Measurements from ENCODE around the gene PLXNB3. TPM values are rescaled to one million over a fixed set of nuclear protein-coding genes. Genes with fewer than 3 reads are reported as not detected.

PLXNB3 gene
- polyA plus RNA-seq, 3 donors: 1.0 to 2.0 (median 1.2) TPM

DNA sequence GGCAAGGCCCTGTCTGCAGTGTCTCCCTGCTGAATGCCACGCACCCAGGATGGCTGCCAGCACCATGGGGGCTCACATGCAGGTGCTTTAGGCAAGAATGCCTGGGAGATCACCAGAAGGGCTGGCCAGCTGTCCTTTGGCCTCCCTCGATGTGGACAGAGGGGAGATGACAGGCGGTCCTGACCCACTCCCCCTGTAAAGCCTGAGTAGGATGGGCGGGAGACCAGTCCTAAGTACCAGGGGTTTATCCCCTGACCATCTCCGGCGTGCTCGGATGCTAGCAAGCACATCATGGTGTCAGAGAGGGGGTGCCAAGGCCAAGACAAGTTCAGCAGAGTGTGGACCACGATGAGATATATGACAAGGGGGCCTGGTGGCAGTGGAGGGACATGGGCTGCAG lies 61.0 kb downstream of the PLXNB3 start:
- DNase-seq (ENCODE audit: extremely low read depth in 1 of 11, low read depth in 9 of 11, low spot score in 4 of 11): no peak

Other genes starting within 250 kb of the PLXNB3 start
- under 1 TPM; 0.17 to 0.32 (median 0.24) TPM for gene ATP2B3, start 246.6 kb upstream of the PLXNB3 start, polyA plus RNA-seq (ENCODE audit: insufficient read length in 3 of 3)
- gene CCNQ, start 165.1 kb upstream of the PLXNB3 start, polyA plus RNA-seq (ENCODE audit: insufficient read length in 3 of 3): 10 to 100 TPM; 15.6 to 19.5 (median 17.0) TPM
- gene DUSP9, start 117.0 kb upstream of the PLXNB3 start, polyA plus RNA-seq (ENCODE audit: insufficient read length in 3 of 3): 10 to 100 TPM; 38.3 to 51.9 (median 46.8) TPM
- gene PNCK, start 90.4 kb upstream of the PLXNB3 start, polyA plus RNA-seq (ENCODE audit: insufficient read length in 3 of 3): 10 to 100 TPM in 1 of 3 donors, 1 to 10 TPM in 2; 7.6 to 13.9 (median 8.4) TPM
- gene SLC6A8, start 76.3 kb upstream of the PLXNB3 start, polyA plus RNA-seq (ENCODE audit: insufficient read length in 3 of 3): 10 to 100 TPM; 53.5 to 69.9 (median 59.4) TPM
- 100 to 1,000 TPM; 182 to 189 (median 189) TPM for gene BCAP31, start 39.9 kb upstream of the PLXNB3 start, polyA plus RNA-seq (ENCODE audit: insufficient read length in 3 of 3)
- gene ABCD1, start 39.4 kb upstream of the PLXNB3 start, polyA plus RNA-seq (ENCODE audit: insufficient read length in 3 of 3): 1 to 10 TPM; 7.9 to 9.8 (median 8.0) TPM
- gene SRPK3, start 16.8 kb downstream of the PLXNB3 start, polyA plus RNA-seq (ENCODE audit: insufficient read length in 3 of 3): 1 to 10 TPM in 2 of 3 donors, under 1 TPM in 1; 0.81 to 2.1 (median 1.9) TPM
- 10 to 100 TPM; 69.9 to 93.9 (median 91.2) TPM for gene IDH3G, start 30.1 kb downstream of the PLXNB3 start, polyA plus RNA-seq (ENCODE audit: insufficient read length in 3 of 3)
- 100 to 1,000 TPM; 138 to 174 (median 166) TPM for gene SSR4, start 30.4 kb downstream of the PLXNB3 start, polyA plus RNA-seq (ENCODE audit: insufficient read length in 3 of 3)
- gene PDZD4, start 66.3 kb downstream of the PLXNB3 start, polyA plus RNA-seq (ENCODE audit: insufficient read length in 3 of 3): 10 to 100 TPM in 2 of 3 donors, 1 to 10 TPM in 1; 7.2 to 12.5 (median 11.5) TPM
- gene L1CAM, start 121.9 kb downstream of the PLXNB3 start, polyA plus RNA-seq (ENCODE audit: insufficient read length in 3 of 3): 10 to 100 TPM; 35.2 to 57.4 (median 53.1) TPM
- 1 to 10 TPM in 2 of 3 donors, under 1 TPM in 1; 0.78 to 2.2 (median 1.7) TPM for gene AVPR2, start 140.4 kb downstream of the PLXNB3 start, polyA plus RNA-seq (ENCODE audit: insufficient read length in 3 of 3)
- gene ARHGAP4, start 162.0 kb downstream of the PLXNB3 start, polyA plus RNA-seq (ENCODE audit: insufficient read length in 3 of 3): 10 to 100 TPM; 21.5 to 43.5 (median 32.8) TPM
- gene NAA10, start 170.8 kb downstream of the PLXNB3 start, polyA plus RNA-seq (ENCODE audit: insufficient read length in 3 of 3): 10 to 100 TPM; 53.0 to 78.0 (median 77.5) TPM
- 10 to 100 TPM; 17.5 to 28.4 (median 20.8) TPM for gene RENBP, start 180.4 kb downstream of the PLXNB3 start, polyA plus RNA-seq (ENCODE audit: insufficient read length in 3 of 3)
- 10 to 100 TPM; 40.8 to 52.0 (median 45.7) TPM for gene HCFC1, start 207.6 kb downstream of the PLXNB3 start, polyA plus RNA-seq (ENCODE audit: insufficient read length in 3 of 3)
- 1 to 10 TPM; 5.3 to 9.2 (median 7.5) TPM for gene TMEM187, start 208.5 kb downstream of the PLXNB3 start, polyA plus RNA-seq (ENCODE audit: insufficient read length in 3 of 3)

Data from renal cortex interstitium (tissue), 11 donors.